HCT116 (cell line): ENCODE data around the gene TIMM21. TPM values are rescaled to one million over a fixed set of nuclear protein-coding genes. Genes with fewer than 3 reads are reported as not detected.

Experiments
- ATAC-seq: fragments of 200-7000 bp; cut with Tn5 transposase; 2 replicates; pipeline ENCODE4 v1.9.1; 2020; ENCODE audit warnings: mild to moderate bottlenecking, moderate library complexity
- BruUV-seq: library from RNA; stranded (reverse); fragments of 400-500 nt; replicated peaks from 2 replicates; lab custom pipeline; 2021; lab: Mats Ljungman, UMichigan
- CTCF ChIA-PET: fragments of 300-600 bp; sonication (Branson Sonifier 250); formaldehyde crosslinking; loops from one replicate; lab custom pipeline; 2021; ENCODE audit warnings: antibody characterized with exemption; lab: Charles Lee
- POLR2A ChIA-PET: fragments of 300-600, 350-600 bp; sonication (Branson Sonifier 250); formaldehyde crosslinking; loops from one replicate; lab custom pipeline; 2021; ENCODE audit warnings: antibody characterized with exemption; lab: Charles Lee
- RAD21 ChIA-PET, 2 experiments: fragments of 300-600 bp; sonication (Branson Sonifier 250); formaldehyde crosslinking; loops; one replicate each; lab custom pipeline; 2023; ENCODE audit warnings: low total read pairs in 2 of 2; ENCODE audit not compliant: uncharacterized antibody in 2 of 2, unreplicated experiment in 2 of 2, low non-redundant PET in 1 of 2; lab: Charles Lee
- DNase-seq: peaks from one replicate; pipeline ENCODE4 v3.0.0-alpha.2; 2010; ENCODE audit warnings: low read depth, low spot score
- H2AFZ ChIP-seq: fragments of 200-600 bp; shearing (Covaris generic), sonication (generic); 2 replicates; pipeline ENCODE4 v1.6.1; 2017; ENCODE audit warnings: low read depth, mixed run types, mixed read lengths, antibody characterized with exemption, low read length; ENCODE audit not compliant: poor library complexity, severe bottlenecking
- H3K27ac ChIP-seq: 2 replicates; pipeline ENCODE4 v1.5.1; 2012; ENCODE audit warnings: low read depth, low read length
- H3K27me3 ChIP-seq: fragments of 200-600 bp; sonication (generic); 2 replicates; pipeline ENCODE4 v1.6.1; 2016; ENCODE audit warnings: mixed run types, low read length, mixed read lengths; ENCODE audit not compliant: insufficient read depth
- H3K36me3 ChIP-seq, 2 experiments: fragments of 200-500 bp in 1 of 2; fragments of 200-600 bp in 1 of 2; sonication (Bioruptor generic) in 1 of 2; sonication (generic) in 1 of 2; 2 replicates each; pipeline versions ENCODE4 v1.5.1 to v1.6.1; 2014 to 2016; ENCODE audit warnings: low read length in 2 of 2, inconsistent platforms in 1 of 2, mixed read lengths in 1 of 2, mixed run types in 1 of 2; ENCODE audit not compliant: insufficient read depth in 2 of 2, control insufficient read depth in 1 of 2
- H3K4me1 ChIP-seq, 2 experiments: fragments of 200-600 bp in 1 of 2; sonication (generic) in 1 of 2; 2 replicates each; pipeline versions ENCODE4 v1.5.1 to v1.6.1; 2012 to 2017; ENCODE audit warnings: low read length in 2 of 2, inconsistent platforms in 1 of 2, mild to moderate bottlenecking in 1 of 2, mixed read lengths in 1 of 2, mixed run types in 1 of 2, moderate library complexity in 1 of 2; ENCODE audit not compliant: insufficient read depth in 2 of 2, control insufficient read depth in 1 of 2
- H3K4me2 ChIP-seq: fragments of 200-600 bp; sonication (generic); 2 replicates; pipeline ENCODE4 v1.6.1; 2017; ENCODE audit warnings: mixed run types, low read length, mixed read lengths
- H3K4me3 ChIP-seq, 2 experiments: fragments of 200-600 bp in 1 of 2; sonication (generic) in 1 of 2; replicated peaks in 1 of 2; 2 replicates each; pipeline ENCODE4 v1.5.1; 2011 to 2016; ENCODE audit warnings: low read length in 2 of 2, control low read depth in 1 of 2, low read depth in 1 of 2, mild to moderate bottlenecking in 1 of 2, mixed read lengths in 1 of 2, mixed run types in 1 of 2
- H3K79me2 ChIP-seq: fragments of 200-600 bp; sonication (generic); 2 replicates; pipeline ENCODE4 v1.6.1; 2017; ENCODE audit warnings: mild to moderate bottlenecking, mixed run types, low read length, moderate library complexity, mixed read lengths; ENCODE audit not compliant: insufficient read depth
- H3K9ac ChIP-seq: fragments of 200-600 bp; sonication (generic); 2 replicates; pipeline ENCODE4 v1.6.1; 2016; ENCODE audit warnings: low read length, mixed read lengths
- H3K9me2 ChIP-seq: fragments of 200-600 bp; sonication (generic), shearing (Covaris generic); 2 replicates; pipeline ENCODE4 v1.6.1; 2017; ENCODE audit warnings: mixed run types, mild to moderate bottlenecking, moderate library complexity; ENCODE audit not compliant: insufficient read depth
- H3K9me3 ChIP-seq, 2 experiments: fragments of 200-500 bp in 1 of 2; fragments of 200-600 bp in 1 of 2; sonication (Bioruptor generic) in 1 of 2; sonication (generic) in 1 of 2; 2 replicates each; pipeline ENCODE4 v1.6.1; 2014 to 2017; ENCODE audit warnings: low read length in 2 of 2, mixed read lengths in 2 of 2, inconsistent platforms in 1 of 2, low read depth in 1 of 2, mild to moderate bottlenecking in 1 of 2, mixed run types in 1 of 2, moderate library complexity in 1 of 2; ENCODE audit not compliant: control insufficient read depth in 1 of 2, insufficient read depth in 1 of 2
- H4K20me1 ChIP-seq: fragments of 200-600 bp; sonication (generic), shearing (Covaris generic); 2 replicates; pipeline ENCODE4 v1.6.1; 2017; ENCODE audit warnings: mixed run types, mild to moderate bottlenecking, moderate library complexity; ENCODE audit not compliant: insufficient read depth
- ATF3 ChIP-seq: IDR thresholded peaks from 2 replicates; pipeline ENCODE4 v1.6.1; 2012
- CBX3 ChIP-seq: IDR thresholded peaks from 2 replicates; pipeline ENCODE4 v1.6.1; 2012; ENCODE audit warnings: low read depth
- CEBPB ChIP-seq: IDR thresholded peaks from 2 replicates; pipeline ENCODE4 v1.6.1; 2012; ENCODE audit warnings: low read depth
- CTCF ChIP-seq, 3 experiments: fragments of 200-600 bp in 1 of 3; sonication (generic) in 1 of 3; IDR thresholded peaks in 2 of 3; conservative IDR thresholded peaks in 1 of 3; 2 replicates each; pipeline ENCODE4 v1.5.1; 2012 to 2017; ENCODE audit warnings: low read depth in 2 of 3, low read length in 2 of 3, antibody characterized with exemption in 1 of 3, borderline replicate concordance in 1 of 3, control low read depth in 1 of 3, mild to moderate bottlenecking in 1 of 3, mixed read lengths in 1 of 3, mixed run types in 1 of 3, moderate library complexity in 1 of 3; ENCODE audit not compliant: insufficient read depth in 1 of 3
- EGR1 ChIP-seq: IDR thresholded peaks from 2 replicates; pipeline ENCODE4 v1.6.1; 2012; ENCODE audit warnings: low read depth
- ELF1 ChIP-seq: IDR thresholded peaks from 2 replicates; pipeline ENCODE4 v1.6.1; 2012; ENCODE audit warnings: low read depth, borderline replicate concordance
- EZH2 ChIP-seq: fragments of 200-600 bp; sonication (generic); IDR thresholded peaks from 2 replicates; pipeline ENCODE4 v1.6.1; 2017; ENCODE audit warnings: antibody characterized with exemption, mixed run types
- EZH2phosphoT487 ChIP-seq: fragments of 200-600 bp; IDR thresholded peaks from 2 replicates; pipeline ENCODE4 v1.6.1; 2018; ENCODE audit warnings: antibody characterized with exemption, borderline replicate concordance
- FOSL1 ChIP-seq: IDR thresholded peaks from 2 replicates; pipeline ENCODE4 v1.6.1; 2012; ENCODE audit warnings: low read depth
- JUND ChIP-seq: IDR thresholded peaks from 2 replicates; pipeline ENCODE4 v1.6.1; 2012
- POLR2AphosphoS5 ChIP-seq: IDR thresholded peaks from 2 replicates; pipeline ENCODE4 v1.6.1; 2011; ENCODE audit warnings: mild to moderate bottlenecking, low read depth, low read length, moderate library complexity
- REST ChIP-seq: IDR thresholded peaks from 2 replicates; pipeline ENCODE4 v1.6.1; 2012; ENCODE audit warnings: low read depth
- SIN3A ChIP-seq: IDR thresholded peaks from 2 replicates; pipeline ENCODE4 v1.6.1; 2012; ENCODE audit warnings: low read depth
- SP1 ChIP-seq: IDR thresholded peaks from 2 replicates; pipeline ENCODE4 v1.6.1; 2012; ENCODE audit warnings: low read depth
- TCF7L2 ChIP-seq: IDR thresholded peaks from 2 replicates; pipeline ENCODE4 v1.7.0; 2011; ENCODE audit warnings: borderline replicate concordance, inconsistent platforms; ENCODE audit not compliant: insufficient read depth, insufficient read length; ENCODE audit errors: extremely low read depth
- YY1 ChIP-seq: IDR thresholded peaks from 2 replicates; pipeline ENCODE4 v1.6.1; 2011; ENCODE audit warnings: low read length, low read depth, moderate library complexity, mild to moderate bottlenecking; ENCODE audit not compliant: insufficient replicate concordance; ENCODE audit errors: extremely low read depth
- ZBTB33 ChIP-seq: IDR thresholded peaks from 2 replicates; pipeline ENCODE4 v1.6.1; 2011; ENCODE audit warnings: mild to moderate bottlenecking, low read length, moderate library complexity; ENCODE audit not compliant: insufficient replicate concordance; ENCODE audit errors: extremely low read depth
- ZFX ChIP-seq: fragments of 450-650 bp; IDR thresholded peaks from 2 replicates; pipeline ENCODE4 v1.6.1; 2017
- intact Hi-C: fragments of 100-400 bp; cut with micrococcal nuclease; formaldehyde crosslinking; loops from 2 replicates; pipeline ENCODE4 v1.10.0; 2022
- total RNA-seq: library from RNA; stranded (reverse); gene quantifications from one replicate; pipeline ENCODE4 v1.2.1, GENCODE V29; 2021; ENCODE audit not compliant: unreplicated experiment

The TIMM21 gene
- total RNA-seq, 1 experiment from 2014 or later = 33.3 TPM

- no peak for TF ChIP-seq REST
- TF ChIP-seq SIN3A = no peak
- no peak for TF ChIP-seq CEBPB
- TF ChIP-seq ATF3 = no peak
- no peak for TF ChIP-seq EZH2
- TF ChIP-seq POLR2AphosphoS5 = no peak
- TF ChIP-seq, all 23 proteins: peak for 0
Measured at GRCh38 chr18:74153377-74153776, 5.1 kb downstream of the TIMM21 start (continued).

- ChIA-PET CTCF (no interaction called here), RAD21 (no interaction called here)
- no peak overlapping the region for H3K4me2 ChIP-seq
Measured at GRCh38 chr18:74153793-74154192, 5.5 kb downstream of the TIMM21 start.

More at GRCh38 chr18:74153793-74154192, 5.5 kb downstream of the TIMM21 start:
- H3K4me1 ChIP-seq = peaks cover 4 to 9% of the 10 kb centered on the region in 2 experiments; a peak in 3 of 4 replicates
- ATAC-seq = no peak
- no peak for TF ChIP-seq EZH2phosphoT487
- TF ChIP-seq YY1 = no peak
- TF ChIP-seq ELF1 = no peak
- TF ChIP-seq FOSL1 = no peak
- no peak for TF ChIP-seq ZBTB33
- TF ChIP-seq SP1 = no peak
- TF ChIP-seq EGR1 = no peak
- no peak for TF ChIP-seq ZFX
- no peak for TF ChIP-seq CTCF (IDR thresholded peaks at IDR 0.05 in 2 of 3, conservative IDR thresholded peaks at IDR 0.05 in 1 of 3; ENCODE audit: borderline replicate concordance in 1 of 3, insufficient read depth in 1 of 3, low read depth in 2 of 3, low read length in 2 of 3)
- TF ChIP-seq SIN3A = no peak
- TF ChIP-seq ATF3 = no peak
- no peak for TF ChIP-seq CEBPB
- no peak for TF ChIP-seq CBX3
- TF ChIP-seq JUND = no peak
- TF ChIP-seq TCF7L2 = no peak
- TF ChIP-seq, all 23 proteins: peak for 0
- intact Hi-C loops = no loop called here
- H2AFZ ChIP-seq = no peak overlapping the region
- no peak overlapping the region for H3K27ac ChIP-seq
- peaks cover 82% of the 10 kb centered on the region for H3K79me2 ChIP-seq
- H3K9ac ChIP-seq = no peak overlapping the region
- H3K36me3 ChIP-seq = peaks cover 23 to 29% of the 10 kb centered on the region in 2 experiments; a peak in 3 of 4 replicates
- H3K9me3 ChIP-seq = no peaks in the 10 kb centered on the region
- no TSS peak for BruUV-seq
- no peak for DNase-seq
- POLR2A ChIA-PET = no interaction called here
- H3K4me3 ChIP-seq = no peak overlapping the region
- H3K27me3 ChIP-seq = no peaks in the 10 kb centered on the region
- H3K9me2 ChIP-seq = no peaks in the 10 kb centered on the region
- H4K20me1 ChIP-seq = peaks cover 5% of the 10 kb centered on the region; the same call in 1 of the 2 replicates
